Limb (tissue), 2 donors: ENCODE measurements around the gene SHROOM3.
A peak's percentile ranks its signal among the peaks of the same experiment; 100 is the strongest.
"Not testable (repeated sequence)": the region's sequence is repeated elsewhere in the genome, so short reads cannot be mapped to it uniquely, and the experiment has no call there.

Source experiments
- DNase-seq, 2 donors: peaks; one replicate each; pipeline ENCODE4 v3.0.0-alpha.2; 2016; ENCODE audit errors: extremely low spot score in 2 of 2

Gene SHROOM3

GRCh38 chr4:76716658-76717057 lies 281.6 kb downstream of the SHROOM3 start:
- DNase-seq = no peak

- no peak for DNase-seq
Observed at GRCh38 chr4:76717431-76717830, 282.4 kb downstream of the SHROOM3 start.

GRCh38 chr4:76718021-76718420 lies 283.0 kb downstream of the SHROOM3 start:
- DNase-seq = no peak

- DNase-seq = no peak
Observed at GRCh38 chr4:76718831-76719230, 283.8 kb downstream of the SHROOM3 start.

- no peak for DNase-seq
Observed at GRCh38 chr4:76720121-76720520, 285.1 kb downstream of the SHROOM3 start.

- not testable (repeated sequence) for DNase-seq
Observed at GRCh38 chr4:76722146-76722545, 287.1 kb downstream of the SHROOM3 start.

- no peak for DNase-seq
Observed at GRCh38 chr4:76722838-76723237, 287.8 kb downstream of the SHROOM3 start.

GRCh38 chr4:76723373-76723772 lies 288.3 kb downstream of the SHROOM3 start:
- DNase-seq = no peak

- DNase-seq = no peak
Observed at GRCh38 chr4:76723924-76724323, 288.9 kb downstream of the SHROOM3 start.

GRCh38 chr4:76725039-76725438 lies 290.0 kb downstream of the SHROOM3 start:
- no peak for DNase-seq

GRCh38 chr4:76726176-76726575 lies 291.1 kb downstream of the SHROOM3 start:
- DNase-seq = no peak

- DNase-seq = no peak
Observed at GRCh38 chr4:76726631-76727030, 291.6 kb downstream of the SHROOM3 start.

- not testable (repeated sequence) for DNase-seq
Observed at GRCh38 chr4:76727934-76728333, 292.9 kb downstream of the SHROOM3 start.

- no peak for DNase-seq
Observed at GRCh38 chr4:76729460-76729859, 294.4 kb downstream of the SHROOM3 start.

GRCh38 chr4:76729980-76730379 lies 295.0 kb downstream of the SHROOM3 start:
- DNase-seq = no peak

GRCh38 chr4:76732246-76732645 lies 297.2 kb downstream of the SHROOM3 start:
- no peak for DNase-seq

GRCh38 chr4:76733068-76733771 lies 298.2 kb downstream of the SHROOM3 start:
- DNase-seq = no peak

- no peak for DNase-seq
Observed at GRCh38 chr4:76736414-76736813, 301.4 kb downstream of the SHROOM3 start.

GRCh38 chr4:76737180-76737579 lies 302.2 kb downstream of the SHROOM3 start:
- DNase-seq = no peak

- DNase-seq = no peak
Observed at GRCh38 chr4:76737771-76738085, 302.7 kb downstream of the SHROOM3 start.

GRCh38 chr4:76738086-76738931 lies 303.3 kb downstream of the SHROOM3 start:
- DNase-seq = peak in 1 of 2 donors; percentile 78

- no peak for DNase-seq
Observed at GRCh38 chr4:76740192-76740591, 305.2 kb downstream of the SHROOM3 start.
